ENCODE measurements around the gene FAP.

GRCh38 chr2:162152147-162152546, 91.1 kb downstream of the FAP start, which contains the start of gene GCG:
- TF ChIP-seq EZH2phosphoT487 (IDR thresholded peaks at IDR 0.05; ENCODE audit: insufficient read depth, low read depth) (no peak), EZH2 (IDR thresholded peaks at IDR 0.05; ENCODE audit: insufficient read depth, poor library complexity, severe bottlenecking) (no peak)

Data from GM23248 (cell line).